Activated CD4-positive, alpha-beta memory T cell treated with anti-CD3 and anti-CD28 coated beads, Interleukin-2, amount 10 ng/mL, durations not matched to agents 7 days and 5 days (primary cell): ENCODE data around the gene RFX1. TPM values are rescaled to one million over a fixed set of nuclear protein-coding genes. Genes with fewer than 3 reads are reported as not detected.

Experiments
- CTCF ChIA-PET: fragments of 350-600 bp; sonication (Branson Sonifier 250); formaldehyde crosslinking; loops from one replicate; lab custom pipeline; 2021; ENCODE audit warnings: antibody characterized with exemption, inconsistent platforms; lab: Charles Lee
- POLR2A ChIA-PET: fragments of 350-600 bp; sonication (Branson Sonifier 250); formaldehyde crosslinking; loops from one replicate; lab custom pipeline; 2021; ENCODE audit warnings: antibody characterized with exemption; lab: Charles Lee
- DNase-seq: peaks from one replicate; pipeline ENCODE4 v3.0.0-alpha.2; 2020
- H3K27ac Mint-ChIP-seq: one replicate; pipeline ENCODE4 v1.8.0; 2021; ENCODE audit warnings: mild to moderate bottlenecking, mixed read lengths
- H3K27me3 Mint-ChIP-seq: one replicate; pipeline ENCODE4 v1.8.0; 2021; ENCODE audit warnings: mixed read lengths
- H3K36me3 Mint-ChIP-seq: one replicate; pipeline ENCODE4 v1.8.0; 2021; ENCODE audit warnings: low read depth, mixed read lengths
- H3K4me1 Mint-ChIP-seq: one replicate; pipeline ENCODE4 v1.8.0; 2021; ENCODE audit warnings: mixed read lengths
- H3K4me3 Mint-ChIP-seq: one replicate; pipeline ENCODE4 v1.8.0; 2021; ENCODE audit warnings: mild to moderate bottlenecking, mixed read lengths
- H3K9me3 Mint-ChIP-seq: one replicate; pipeline ENCODE4 v1.8.0; 2021; ENCODE audit warnings: mixed read lengths
- total RNA-seq, 2 experiments: library from RNA; stranded (reverse); gene quantifications; one replicate each; pipeline ENCODE4 v1.2.3, GENCODE V29; 2021

The RFX1 gene
- total RNA-seq, 2 experiments from 2014 or later: 16.8 to 18.6 TPM

GRCh38 chr19:13960863-13961784 lies 45.0 kb downstream of the RFX1 start:
- CTCF ChIA-PET: interaction anchor here (0.6 kb wide), 1 partner anchor 107 kb away, joined by 5 read pairs; no protein-coding TSS in a partner anchor
- POLR2A ChIA-PET: interaction anchor here (0.7 to 2.6 kb wide), 4 partner anchors 9 to 87 kb away, joined by 3 to 11 read pairs (median 3); partner anchors contain the start of gene DCAF15

GRCh38 chr19:13959962-13960862 lies 45.9 kb downstream of the RFX1 start:
- no peaks in the 10 kb centered on the region for H3K9me3 Mint-ChIP-seq
- CTCF ChIA-PET: interaction anchor here (0.6 kb wide), 2 partner anchors 108 to 111 kb away, joined by 3 to 5 read pairs; no protein-coding TSS in a partner anchor
- DNase-seq: no peak
- no peak overlapping the region for H3K27ac Mint-ChIP-seq
- H3K27me3 Mint-ChIP-seq: no peaks in the 10 kb centered on the region
- no peak overlapping the region for H3K4me3 Mint-ChIP-seq
- no peaks in the 10 kb centered on the region for H3K4me1 Mint-ChIP-seq
- H3K36me3 Mint-ChIP-seq: peaks cover 50% of the 10 kb centered on the region
- POLR2A ChIA-PET: interaction anchor here (0.5 to 1.3 kb wide), 3 partner anchors 10 to 59 kb away, joined by 3 read pairs; no protein-coding TSS in a partner anchor

More at GRCh38 chr19:13960863-13961784, 45.0 kb downstream of the RFX1 start:
- H3K9me3 Mint-ChIP-seq: no peaks in the 10 kb centered on the region
- H3K27me3 Mint-ChIP-seq: no peaks in the 10 kb centered on the region
- H3K4me1 Mint-ChIP-seq: no peaks in the 10 kb centered on the region
- no peak for DNase-seq
- H3K27ac Mint-ChIP-seq: no peak overlapping the region
- peaks cover 43% of the 10 kb centered on the region for H3K36me3 Mint-ChIP-seq
- H3K4me3 Mint-ChIP-seq: no peak overlapping the region

- POLR2A ChIA-PET: no interaction called here
- H3K36me3 Mint-ChIP-seq: peaks cover 44% of the 10 kb centered on the region
Observed at GRCh38 chr19:13959141-13959961, 46.8 kb downstream of the RFX1 start.

GRCh38 chr19:13958043-13958442 lies 48.1 kb downstream of the RFX1 start:
- POLR2A ChIA-PET: no interaction called here
- CTCF ChIA-PET: no interaction called here
- no peak overlapping the region for H3K27ac Mint-ChIP-seq
- peaks cover 12% of the 10 kb centered on the region for H3K4me1 Mint-ChIP-seq
- no peak for DNase-seq
- H3K9me3 Mint-ChIP-seq: no peaks in the 10 kb centered on the region
- H3K4me3 Mint-ChIP-seq: no peak overlapping the region
- peaks cover 49% of the 10 kb centered on the region for H3K36me3 Mint-ChIP-seq
- no peaks in the 10 kb centered on the region for H3K27me3 Mint-ChIP-seq

More at GRCh38 chr19:13959141-13959961, 46.8 kb downstream of the RFX1 start:
- Mint-ChIP-seq H3K9me3 (no peaks in the 10 kb centered on the region), H3K27me3 (no peaks in the 10 kb centered on the region), H3K27ac (no peak overlapping the region), H3K4me1 (peaks cover 2% of the 10 kb centered on the region), H3K4me3 (no peak overlapping the region)
- no peak for DNase-seq
- CTCF ChIA-PET: interaction anchor here (0.6 kb wide), 1 partner anchor 112 kb away, joined by 3 read pairs; no protein-coding TSS in a partner anchor

GRCh38 chr19:13957051-13957450 lies 49.1 kb downstream of the RFX1 start:
- Mint-ChIP-seq H3K27ac (no peak overlapping the region), H3K4me1 (peaks cover 13% of the 10 kb centered on the region), H3K27me3 (no peaks in the 10 kb centered on the region), H3K4me3 (no peak overlapping the region), H3K36me3 (peaks cover 51% of the 10 kb centered on the region), H3K9me3 (no peaks in the 10 kb centered on the region)
- DNase-seq: no peak
- CTCF ChIA-PET: no interaction called here
- POLR2A ChIA-PET: no interaction called here

- POLR2A ChIA-PET: no interaction called here
- Mint-ChIP-seq H3K27me3 (no peaks in the 10 kb centered on the region), H3K27ac (no peak overlapping the region), H3K4me1 (peaks cover 19% of the 10 kb centered on the region), H3K36me3 (peaks cover 47% of the 10 kb centered on the region), H3K4me3 (no peak overlapping the region), H3K9me3 (no peaks in the 10 kb centered on the region)
- DNase-seq: no peak
- CTCF ChIA-PET: no interaction called here
Observed at GRCh38 chr19:13956365-13956744, 49.8 kb downstream of the RFX1 start.

- no peaks in the 10 kb centered on the region for H3K27me3 Mint-ChIP-seq
- H3K9me3 Mint-ChIP-seq: no peaks in the 10 kb centered on the region
- ChIA-PET POLR2A (interaction anchor here (4.5 kb wide), 1 partner anchor 50 kb away, joined by 58 read pairs; the partner anchor contains the start of gene RFX1), CTCF (no interaction called here)
- H3K4me1 Mint-ChIP-seq: peaks cover 19% of the 10 kb centered on the region
- H3K4me3 Mint-ChIP-seq: no peak overlapping the region
- H3K36me3 Mint-ChIP-seq: peaks cover 44% of the 10 kb centered on the region
- DNase-seq: no peak
- H3K27ac Mint-ChIP-seq: no peak overlapping the region
Observed at GRCh38 chr19:13955662-13956364, 50.3 kb downstream of the RFX1 start.

GRCh38 chr19:13954185-13954584 lies 51.9 kb downstream of the RFX1 start:
- H3K27ac Mint-ChIP-seq: no peak overlapping the region
- POLR2A ChIA-PET: interaction anchor here (1.2 to 4.5 kb wide), 3 partner anchors 51 to 568 kb away, joined by 3 to 58 read pairs (median 38); partner anchors contain the start of genes IL27RA and RFX1

GRCh38 chr19:13952931-13953531 lies 53.1 kb downstream of the RFX1 start:
- Mint-ChIP-seq H3K9me3 (no peaks in the 10 kb centered on the region), H3K4me1 (peaks cover 19% of the 10 kb centered on the region), H3K27ac (peak overlapping the region; percentile 80), H3K27me3 (no peaks in the 10 kb centered on the region), H3K36me3 (peaks cover 25% of the 10 kb centered on the region), H3K4me3 (peak overlapping the region; percentile 95)
- no peak for DNase-seq
- ChIA-PET CTCF (interaction anchor here (0.6 to 2.8 kb wide), 14 partner anchors 19 to 579 kb away, joined by 3 to 11 read pairs (median 3); partner anchors contain the start of genes ASF1B, IL27RA, MISP3 and RFX1), POLR2A (interaction anchor here (0.6 to 4.5 kb wide), 17 partner anchors 9 to 569 kb away, joined by 3 to 58 read pairs (median 4); partner anchors contain the start of genes ADGRE5, IL27RA and RFX1)

More at GRCh38 chr19:13954185-13954584, 51.9 kb downstream of the RFX1 start:
- no peaks in the 10 kb centered on the region for H3K9me3 Mint-ChIP-seq
- no peaks in the 10 kb centered on the region for H3K27me3 Mint-ChIP-seq
- peaks cover 19% of the 10 kb centered on the region for H3K4me1 Mint-ChIP-seq
- peak overlapping the region; percentile 95 for H3K4me3 Mint-ChIP-seq
- H3K36me3 Mint-ChIP-seq: peaks cover 36% of the 10 kb centered on the region
- CTCF ChIA-PET: interaction anchor here (2.8 kb wide), 1 partner anchor 94 kb away, joined by 11 read pairs; no protein-coding TSS in a partner anchor
- no peak for DNase-seq

- H3K27ac Mint-ChIP-seq: peak within 1 kb of the TSS; percentile 85
- H3K4me1 Mint-ChIP-seq: peaks cover 19% of the 10 kb centered on the region
- H3K27me3 Mint-ChIP-seq: no peaks in the 10 kb centered on the region
- H3K4me3 Mint-ChIP-seq: peak within 1 kb of the TSS; percentile 95
- ChIA-PET CTCF (interaction anchor here (0.6 to 2.8 kb wide), 13 partner anchors 18 to 579 kb away, joined by 3 to 11 read pairs (median 3); partner anchors contain the start of genes ASF1B, IL27RA, MISP3 and RFX1), POLR2A (interaction anchor here (0.8 to 4.5 kb wide), 16 partner anchors 8 to 205 kb away, joined by 3 to 58 read pairs (median 4); partner anchors contain the start of genes IL27RA and RFX1)
- H3K36me3 Mint-ChIP-seq: peaks cover 24% of the 10 kb centered on the region
- peak; percentile 99 for DNase-seq
- H3K9me3 Mint-ChIP-seq: no peaks in the 10 kb centered on the region
Observed at GRCh38 chr19:13952154-13952930, 53.8 kb downstream of the RFX1 start, which contains the start of gene DCAF15. Gene DCAF15 (plus strand): TSS chr19:13952509. CDS start chr19:13952513, 4 bp downstream.
